PC-3 (cell line): ENCODE measurements around the gene KIF25. TPM values are rescaled to one million over a fixed set of nuclear protein-coding genes. Genes with fewer than 3 reads are reported as not detected.
A peak's percentile ranks its signal among the peaks of the same experiment; 100 is the strongest.

ENCODE experiments used
- ATAC-seq: fragments of 200-7000 bp; cut with Tn5 transposase; 2 replicates; pipeline ENCODE4 v1.9.1; 2020; ENCODE audit warnings: mild to moderate bottlenecking, moderate library complexity
- BruUV-seq: library from RNA; stranded (reverse); fragments of 400-500 nt; replicated peaks from 2 replicates; lab custom pipeline; 2021; lab: Mats Ljungman, UMichigan
- CTCF ChIA-PET: fragments of 300-600 bp; sonication (Branson Sonifier 250); formaldehyde crosslinking; loops from one replicate; lab custom pipeline; 2022; ENCODE audit warnings: antibody characterized with exemption; lab: Charles Lee
- POLR2A ChIA-PET: fragments of 300-600 bp; sonication (Branson Sonifier 250); formaldehyde crosslinking; loops from one replicate; lab custom pipeline; 2022; ENCODE audit warnings: antibody characterized with exemption; ENCODE audit not compliant: unreplicated experiment; lab: Charles Lee
- DNase-seq: peaks from one replicate; pipeline ENCODE4 v3.0.0-alpha.2; 2015
- H2AFZ ChIP-seq: fragments of 300-600 bp; sonication (generic); 2 replicates; pipeline ENCODE4 v1.6.0; 2016; ENCODE audit warnings: antibody characterized with exemption, low read length
- H3F3A ChIP-seq: fragments of 300-600 bp; sonication (generic); one replicate; pipeline ENCODE4 v1.6.0; 2017; ENCODE audit warnings: antibody characterized with exemption, low read length, control low read depth, mild to moderate bottlenecking; ENCODE audit not compliant: unreplicated experiment
- H3K27ac ChIP-seq: fragments of 300-600 bp; sonication (generic); 2 replicates; pipeline ENCODE4 v1.5.1; 2016; ENCODE audit warnings: mild to moderate bottlenecking, low read length
- H3K27me3 ChIP-seq: fragments of 300-600 bp; sonication (generic); 2 replicates; pipeline ENCODE4 v1.6.1; 2016; ENCODE audit warnings: low read length, mixed read lengths
- H3K36me3 ChIP-seq: fragments of 300-600 bp; sonication (generic); 2 replicates; pipeline ENCODE4 v1.6.1; 2016; ENCODE audit warnings: low read depth, mixed run types, low read length, mixed read lengths
- H3K4me1 ChIP-seq: fragments of 300-600 bp; sonication (generic); 2 replicates; pipeline ENCODE4 v1.5.1; 2016; ENCODE audit warnings: low read length; ENCODE audit not compliant: insufficient read depth
- H3K4me2 ChIP-seq: fragments of 300-600 bp; sonication (generic); 2 replicates; pipeline ENCODE4 v1.6.0; 2016; ENCODE audit warnings: low read length
- H3K4me3 ChIP-seq: fragments of 300-600 bp; sonication (generic); 2 replicates; pipeline ENCODE4 v1.5.1; 2016; ENCODE audit warnings: mild to moderate bottlenecking, low read length, mixed read lengths
- H3K79me2 ChIP-seq: fragments of 300-600 bp; sonication (generic); 2 replicates; pipeline ENCODE4 v1.6.1; 2017; ENCODE audit warnings: low read length, mixed read lengths
- H3K9ac ChIP-seq: fragments of 300-600 bp; sonication (generic); 2 replicates; pipeline ENCODE4 v1.6.0; 2016; ENCODE audit warnings: mild to moderate bottlenecking, low read length
- H3K9me2 ChIP-seq: fragments of 300-600 bp; sonication (generic); replicated peaks from 2 replicates; pipeline ENCODE4 v1.6.1; 2016; ENCODE audit warnings: mixed run types, low read length, mixed read lengths
- H3K9me3 ChIP-seq: fragments of 300-600 bp; sonication (generic); 2 replicates; pipeline ENCODE4 v1.6.1; 2016; ENCODE audit warnings: low read length, mixed read lengths
- H4K20me1 ChIP-seq: fragments of 300-600 bp; sonication (generic); 2 replicates; pipeline ENCODE4 v1.6.1; 2016; ENCODE audit warnings: low read length, mixed read lengths
- EZH2 ChIP-seq: fragments of 300-600 bp; sonication (generic); IDR thresholded peaks from one replicate; pipeline ENCODE4 v1.6.1; 2017; ENCODE audit warnings: antibody characterized with exemption, mild to moderate bottlenecking, low read length; ENCODE audit not compliant: unreplicated experiment
- EZH2phosphoT487 ChIP-seq: fragments of 300-600 bp; sonication (generic); IDR thresholded peaks from 2 replicates; pipeline ENCODE4 v1.6.1; 2018; ENCODE audit warnings: mild to moderate bottlenecking, antibody characterized with exemption, low read length, borderline replicate concordance
- intact Hi-C: fragments of 100-400 bp; cut with micrococcal nuclease; formaldehyde crosslinking; loops from 2 replicates; pipeline ENCODE4 v1.9.0; 2023
- total RNA-seq: library from RNA; depleted of rRNA; stranded (reverse); fragments of >200 nt; gene quantifications from 2 replicates; pipeline ENCODE4 v1.2.3, GENCODE V29; 2014
- TF ChIP-seq, protein P1 (sequence below): fragments of 300-600 bp; sonication (generic); conservative IDR thresholded peaks from 2 replicates; pipeline ENCODE4 v1.5.1; 2017; ENCODE audit warnings: antibody characterized with exemption, low read depth, mild to moderate bottlenecking, low read length

Gene KIF25
- total RNA-seq, 1 experiment from 2014 or later = not detected

- no peak for DNase-seq
- Histone ChIP-seq H3K27me3 (no peaks in the 10 kb centered on the region), H3K9me3 (no peaks in the 10 kb centered on the region), H3K9ac (no peak overlapping the region), H3K4me2 (no peak overlapping the region), H3K27ac (no peak overlapping the region), H3K9me2 (no peaks in the 10 kb centered on the region), H3K36me3 (no peaks in the 10 kb centered on the region), H3K4me3 (no peak overlapping the region), H3K79me2 (no peaks in the 10 kb centered on the region), H4K20me1 (no peaks in the 10 kb centered on the region), H2AFZ (no peak overlapping the region), H3F3A (no peaks in the 10 kb centered on the region), H3K4me1 (no peaks in the 10 kb centered on the region)
- TF ChIP-seq, protein P1, sequence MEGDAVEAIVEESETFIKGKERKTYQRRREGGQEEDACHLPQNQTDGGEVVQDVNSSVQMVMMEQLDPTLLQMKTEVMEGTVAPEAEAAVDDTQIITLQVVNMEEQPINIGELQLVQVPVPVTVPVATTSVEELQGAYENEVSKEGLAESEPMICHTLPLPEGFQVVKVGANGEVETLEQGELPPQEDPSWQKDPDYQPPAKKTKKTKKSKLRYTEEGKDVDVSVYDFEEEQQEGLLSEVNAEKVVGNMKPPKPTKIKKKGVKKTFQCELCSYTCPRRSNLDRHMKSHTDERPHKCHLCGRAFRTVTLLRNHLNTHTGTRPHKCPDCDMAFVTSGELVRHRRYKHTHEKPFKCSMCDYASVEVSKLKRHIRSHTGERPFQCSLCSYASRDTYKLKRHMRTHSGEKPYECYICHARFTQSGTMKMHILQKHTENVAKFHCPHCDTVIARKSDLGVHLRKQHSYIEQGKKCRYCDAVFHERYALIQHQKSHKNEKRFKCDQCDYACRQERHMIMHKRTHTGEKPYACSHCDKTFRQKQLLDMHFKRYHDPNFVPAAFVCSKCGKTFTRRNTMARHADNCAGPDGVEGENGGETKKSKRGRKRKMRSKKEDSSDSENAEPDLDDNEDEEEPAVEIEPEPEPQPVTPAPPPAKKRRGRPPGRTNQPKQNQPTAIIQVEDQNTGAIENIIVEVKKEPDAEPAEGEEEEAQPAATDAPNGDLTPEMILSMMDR = no peak
- TF ChIP-seq EZH2phosphoT487 (no peak), EZH2 (no peak)
- intact Hi-C loops = no loop called here
- ChIA-PET CTCF (no interaction called here), POLR2A (no interaction called here)
- ATAC-seq = no peak
- no TSS peak for BruUV-seq
Observed at GRCh38 chr6:168058691-168059551, 61.5 kb downstream of the KIF25 start.

GRCh38 chr6:168060521-168060931, 63.1 kb downstream of the KIF25 start:
- H3K27ac ChIP-seq = no peak overlapping the region
- peak; percentile 58 for ATAC-seq
- H3K9ac ChIP-seq = no peak overlapping the region
- no peaks in the 10 kb centered on the region for H4K20me1 ChIP-seq
- POLR2A ChIA-PET = no interaction called here
- CTCF ChIA-PET = no interaction called here
- H3K9me2 ChIP-seq = no peaks in the 10 kb centered on the region
- no peaks in the 10 kb centered on the region for H3K79me2 ChIP-seq
- no peak overlapping the region for H3K4me2 ChIP-seq
- TF ChIP-seq, protein P1 = peak; percentile 50
- TF ChIP-seq EZH2phosphoT487 = no peak
- no peaks in the 10 kb centered on the region for H3F3A ChIP-seq
- H3K4me1 ChIP-seq = no peaks in the 10 kb centered on the region
- no peaks in the 10 kb centered on the region for H3K9me3 ChIP-seq
- intact Hi-C loops = no loop called here
- no peak overlapping the region for H3K4me3 ChIP-seq
- no peaks in the 10 kb centered on the region for H3K27me3 ChIP-seq
- no TSS peak for BruUV-seq
- no peak overlapping the region for H2AFZ ChIP-seq
- DNase-seq = peak; percentile 28
- H3K36me3 ChIP-seq = no peaks in the 10 kb centered on the region
